ENCODE data around the gene CCDC27. TPM values are rescaled to one million over a fixed set of nuclear protein-coding genes. Genes with fewer than 3 reads are reported as not detected.

The CCDC27 gene
- total and polyA plus RNA-seq, 2 of the 13 experiments (the other 11 are each of a cell fraction or from before 2014, with no cell fraction given): not detected

DNA sequence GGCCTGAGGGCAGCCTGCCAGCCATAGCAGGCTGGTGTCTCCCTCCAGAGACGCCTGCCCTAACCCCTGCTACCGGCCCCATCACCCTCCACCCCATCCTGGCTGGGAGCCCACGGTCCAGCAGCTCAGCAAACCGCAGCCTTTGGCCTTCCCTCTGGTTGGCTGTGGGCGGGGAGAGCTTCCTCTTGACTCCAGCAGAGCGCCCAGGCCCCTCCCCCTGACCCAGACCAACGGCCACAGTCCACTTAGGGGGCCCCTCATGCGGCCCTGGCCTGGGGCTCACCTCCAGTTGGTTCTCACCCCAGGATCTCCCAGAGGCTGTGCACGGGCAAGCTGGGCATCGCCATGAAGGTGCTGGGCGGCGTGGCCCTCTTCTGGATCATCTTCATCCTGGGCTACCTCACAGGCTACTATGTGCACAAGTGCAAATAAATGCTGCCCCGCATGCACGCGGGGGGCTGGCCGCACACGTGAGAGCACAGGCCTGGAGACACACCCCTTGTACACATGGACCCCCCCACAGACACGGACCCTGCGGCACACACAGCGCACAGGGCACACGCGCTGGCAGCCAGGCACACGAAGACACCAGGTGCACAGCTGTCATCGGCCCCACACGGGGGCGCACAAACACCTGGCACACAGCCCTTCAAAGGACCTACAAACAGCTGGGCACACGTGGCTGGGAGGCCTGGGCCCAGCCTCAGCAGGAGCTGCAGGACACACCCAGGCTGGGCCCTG is 23.4 kb downstream of the CCDC27 start (continued):
- no peak for TF ChIP-seq SP140L (CRISPR knock-in tag; IDR thresholded peaks at IDR 0.05; ENCODE audit: borderline replicate concordance)
- TF ChIP-seq MIER3 (CRISPR knock-in tag; IDR thresholded peaks at IDR 0.05; ENCODE audit: borderline replicate concordance): peak; percentile 16; the same call in 1 of the 2 replicates
- no peak for TF ChIP-seq ZNF660 (CRISPR knock-in tag; IDR thresholded peaks at IDR 0.05; ENCODE audit: borderline replicate concordance, low read depth)
- no peak for TF ChIP-seq PLRG1 (conservative IDR thresholded peaks at IDR 0.05)
- TF ChIP-seq THYN1 (CRISPR knock-in tag; IDR thresholded peaks at IDR 0.05; ENCODE audit: borderline replicate concordance, low read depth): no peak
- peak; percentile 18; the same call in 1 of the 2 replicates for TF ChIP-seq ZNF367 (CRISPR knock-in tag; IDR thresholded peaks at IDR 0.05; ENCODE audit: borderline replicate concordance)
- TF ChIP-seq ZNF841 (CRISPR knock-in tag; IDR thresholded peaks at IDR 0.05; ENCODE audit: borderline replicate concordance): peak; percentile 49; the same call in 1 of the 2 replicates
- TF ChIP-seq NFYC (CRISPR knock-in tag; IDR thresholded peaks at IDR 0.05): no peak; the same call in 1 of the 2 replicates
- peak; percentile 49; the same call in 1 of the 2 replicates for TF ChIP-seq ZNF124 (CRISPR knock-in tag; IDR thresholded peaks at IDR 0.05)
- TF ChIP-seq, protein P1, sequence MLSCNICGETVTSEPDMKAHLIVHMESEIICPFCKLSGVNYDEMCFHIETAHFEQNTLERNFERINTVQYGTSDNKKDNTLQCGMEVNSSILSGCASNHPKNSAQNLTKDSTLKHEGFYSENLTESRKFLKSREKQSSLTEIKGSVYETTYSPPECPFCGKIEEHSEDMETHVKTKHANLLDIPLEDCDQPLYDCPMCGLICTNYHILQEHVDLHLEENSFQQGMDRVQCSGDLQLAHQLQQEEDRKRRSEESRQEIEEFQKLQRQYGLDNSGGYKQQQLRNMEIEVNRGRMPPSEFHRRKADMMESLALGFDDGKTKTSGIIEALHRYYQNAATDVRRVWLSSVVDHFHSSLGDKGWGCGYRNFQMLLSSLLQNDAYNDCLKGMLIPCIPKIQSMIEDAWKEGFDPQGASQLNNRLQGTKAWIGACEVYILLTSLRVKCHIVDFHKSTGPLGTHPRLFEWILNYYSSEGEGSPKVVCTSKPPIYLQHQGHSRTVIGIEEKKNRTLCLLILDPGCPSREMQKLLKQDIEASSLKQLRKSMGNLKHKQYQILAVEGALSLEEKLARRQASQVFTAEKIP (CRISPR knock-in tag; IDR thresholded peaks at IDR 0.05; ENCODE audit: borderline replicate concordance): no peak
- no peak for TF ChIP-seq MTA3 (CRISPR knock-in tag; IDR thresholded peaks at IDR 0.05)
- TF ChIP-seq ZNF788 (CRISPR knock-in tag; IDR thresholded peaks at IDR 0.05; ENCODE audit: borderline replicate concordance): peak; percentile 69
- no peak for TF ChIP-seq ZNF781 (CRISPR knock-in tag; IDR thresholded peaks at IDR 0.05; ENCODE audit: borderline replicate concordance, not compliant biosample characterization)
- TF ChIP-seq ZSCAN25 (CRISPR knock-in tag; IDR thresholded peaks at IDR 0.05): peak; percentile 69; the same call in 1 of the 2 replicates
- no peak for TF ChIP-seq ZNF101 (CRISPR knock-in tag; IDR thresholded peaks at IDR 0.05; ENCODE audit: borderline replicate concordance, low read depth)
- no peak; the same call in 1 of the 2 replicates for TF ChIP-seq GLI4 (CRISPR knock-in tag; IDR thresholded peaks at IDR 0.05; ENCODE audit: borderline replicate concordance)
- TF ChIP-seq CHD4 (IDR thresholded peaks at IDR 0.05; ENCODE audit: borderline replicate concordance, low read length): no peak
- peak; percentile 97 for TF ChIP-seq HNRNPL (IDR thresholded peaks at IDR 0.05; ENCODE audit: low read depth, low read length)
- 0 out of 2 replicates have a peak, but pooled peaks have one; percentile 23 for TF ChIP-seq ZSCAN20 (CRISPR knock-in tag; IDR thresholded peaks at IDR 0.05; ENCODE audit: borderline replicate concordance)
- TF ChIP-seq ZNF143 (CRISPR knock-in tag; IDR thresholded peaks at IDR 0.05): peak; percentile 60; the same call in 1 of the 2 replicates
- TF ChIP-seq ZNF546 (CRISPR knock-in tag; conservative IDR thresholded peaks at IDR 0.05): peak; percentile 87; the same call in 1 of the 2 replicates
- TF ChIP-seq MTF2 (CRISPR knock-in tag; IDR thresholded peaks at IDR 0.05; ENCODE audit: borderline replicate concordance): no peak
- no peak for TF ChIP-seq MAFK (conservative IDR thresholded peaks at IDR 0.05 in 1 of 2, IDR thresholded peaks at IDR 0.05 in 1 of 2; ENCODE audit: low read length in 2 of 2)
- TF ChIP-seq TOPORS (CRISPR knock-in tag; IDR thresholded peaks at IDR 0.05): peak; percentile 98
